ENCODE results near the gene EMP3.

EMP3 gene

DNA sequence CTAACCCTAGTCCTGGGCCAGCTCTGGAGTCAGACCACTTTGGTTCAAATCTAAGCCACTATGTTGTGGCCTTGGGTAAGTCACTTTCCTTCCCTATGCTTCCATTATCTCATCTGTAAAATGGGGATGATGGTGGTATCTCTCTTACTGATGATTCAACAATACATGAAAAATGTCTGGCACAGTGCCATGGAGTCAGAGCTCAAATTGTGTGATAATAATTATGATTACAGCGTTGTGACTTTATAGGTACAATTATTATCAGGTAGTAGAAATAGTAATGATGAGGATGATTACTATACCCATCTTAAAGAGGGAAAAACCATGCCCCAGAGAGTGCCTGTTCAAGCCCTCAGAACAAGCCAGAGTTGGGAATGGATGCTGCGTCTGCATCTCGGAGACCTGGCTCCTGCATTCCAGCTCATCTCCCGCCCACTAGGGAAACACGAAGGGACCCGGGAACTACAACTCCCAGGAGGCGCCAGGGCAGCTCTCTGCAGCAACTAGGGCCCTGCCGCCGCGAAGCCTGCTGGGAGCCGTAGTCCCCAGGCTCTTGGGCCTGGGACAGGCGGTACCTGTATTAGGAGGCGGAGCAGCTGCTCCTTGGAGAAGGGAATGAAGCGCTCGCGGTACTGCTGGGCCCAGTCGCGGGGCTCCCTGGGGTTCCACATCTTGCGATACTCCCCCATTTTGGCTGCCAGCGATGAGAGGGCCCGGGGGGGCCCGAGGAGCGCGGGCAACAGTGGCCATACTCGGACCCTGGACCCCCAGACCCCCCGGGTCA is 37.6 kb downstream of the EMP3 start:
- Mint-ChIP-seq H3K36me3 (ENCODE audit: low read depth) (peaks cover 9% of the 10 kb centered on the region), H3K27ac (peak overlapping the region; percentile 68), H3K9me3 (no peaks in the 10 kb centered on the region), H3K4me1 (peaks cover 6% of the 10 kb centered on the region), H3K27me3 (ENCODE audit: low read depth, poor library complexity) (peaks cover 4% of the 10 kb centered on the region), H3K4me3 (peak overlapping the region; percentile 83)
- TF ChIP-seq, protein P1, sequence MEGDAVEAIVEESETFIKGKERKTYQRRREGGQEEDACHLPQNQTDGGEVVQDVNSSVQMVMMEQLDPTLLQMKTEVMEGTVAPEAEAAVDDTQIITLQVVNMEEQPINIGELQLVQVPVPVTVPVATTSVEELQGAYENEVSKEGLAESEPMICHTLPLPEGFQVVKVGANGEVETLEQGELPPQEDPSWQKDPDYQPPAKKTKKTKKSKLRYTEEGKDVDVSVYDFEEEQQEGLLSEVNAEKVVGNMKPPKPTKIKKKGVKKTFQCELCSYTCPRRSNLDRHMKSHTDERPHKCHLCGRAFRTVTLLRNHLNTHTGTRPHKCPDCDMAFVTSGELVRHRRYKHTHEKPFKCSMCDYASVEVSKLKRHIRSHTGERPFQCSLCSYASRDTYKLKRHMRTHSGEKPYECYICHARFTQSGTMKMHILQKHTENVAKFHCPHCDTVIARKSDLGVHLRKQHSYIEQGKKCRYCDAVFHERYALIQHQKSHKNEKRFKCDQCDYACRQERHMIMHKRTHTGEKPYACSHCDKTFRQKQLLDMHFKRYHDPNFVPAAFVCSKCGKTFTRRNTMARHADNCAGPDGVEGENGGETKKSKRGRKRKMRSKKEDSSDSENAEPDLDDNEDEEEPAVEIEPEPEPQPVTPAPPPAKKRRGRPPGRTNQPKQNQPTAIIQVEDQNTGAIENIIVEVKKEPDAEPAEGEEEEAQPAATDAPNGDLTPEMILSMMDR (IDR thresholded peaks at IDR 0.05): no peak
- peak; percentile 95 for DNase-seq

DNA sequence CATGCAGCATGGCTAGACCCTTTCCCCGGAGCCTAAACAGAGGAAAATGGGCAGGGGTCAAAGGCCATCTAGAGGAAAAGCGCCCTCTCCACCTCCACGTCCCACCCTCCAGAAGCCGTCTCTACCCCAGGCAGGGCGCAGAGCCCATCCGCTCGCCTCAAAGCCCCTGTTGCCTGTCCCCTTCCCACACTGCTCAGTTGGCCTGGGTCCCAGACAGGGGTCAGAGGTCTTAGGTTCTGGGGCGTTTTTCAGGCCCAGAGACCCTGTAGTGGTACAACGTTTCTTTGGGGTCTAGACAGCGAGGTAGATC is 38.1 kb downstream of the EMP3 start:
- Mint-ChIP-seq H3K27me3 (ENCODE audit: low read depth, poor library complexity) (peaks cover 7% of the 10 kb centered on the region), H3K9me3 (no peaks in the 10 kb centered on the region), H3K27ac (peak overlapping the region; percentile 68), H3K4me3 (peak overlapping the region; percentile 83), H3K4me1 (peaks cover 10% of the 10 kb centered on the region), H3K36me3 (ENCODE audit: low read depth) (peaks cover 7% of the 10 kb centered on the region)
- peak; percentile 45 for DNase-seq
- TF ChIP-seq, protein P1 (IDR thresholded peaks at IDR 0.05): no peak

DNA sequence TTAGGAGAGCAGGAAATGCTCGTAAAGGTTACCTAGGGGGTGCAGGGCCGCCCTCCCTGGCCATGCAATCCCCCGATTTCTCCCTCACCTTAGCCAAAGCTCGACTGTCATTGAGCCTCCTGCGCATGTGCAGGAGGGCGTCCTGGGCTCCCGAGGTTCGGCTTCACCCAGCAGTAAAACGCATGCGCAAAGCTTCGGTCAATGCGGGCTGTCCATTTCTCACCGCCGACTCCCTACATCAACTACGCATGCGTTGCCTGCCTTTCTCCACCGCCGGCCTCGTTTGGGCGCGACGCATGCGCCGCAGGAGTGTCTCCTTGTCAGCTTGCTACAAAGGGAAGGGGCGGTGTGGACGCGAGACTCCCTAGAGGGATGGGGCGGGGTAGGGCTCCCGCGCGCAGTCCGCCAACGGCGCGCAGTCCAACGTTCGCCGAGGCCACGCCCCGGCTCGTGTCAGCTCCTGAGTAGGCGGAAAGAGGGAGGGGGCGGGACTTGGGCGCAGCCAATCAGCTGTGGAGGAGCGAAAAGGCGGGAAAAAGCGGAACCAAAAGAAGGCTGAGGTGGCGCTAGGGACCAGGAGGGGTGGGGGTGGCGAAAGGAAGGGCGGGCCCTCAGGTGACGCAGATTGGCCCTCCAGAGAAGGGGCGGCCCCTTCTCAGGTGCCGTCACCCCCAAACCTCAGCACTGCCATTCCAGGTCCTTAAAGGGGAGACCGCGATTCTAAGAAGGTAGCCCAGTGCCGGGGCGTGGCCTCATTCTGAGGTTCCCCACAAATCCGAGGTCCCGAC is 38.7 kb downstream of the EMP3 start, which contains the start of the genes SYNGR4 and TMEM143:
Gene SYNGR4, plus strand, starts transcription at position 558 of the 788 bp plus-strand sequence. CDS start 1,476 bp downstream, outside the sequence.
Gene TMEM143, minus strand, starts transcription at position 131 of the 788 bp plus-strand sequence. Its CDS starts 20 bp downstream, at position 111.
- Mint-ChIP-seq H3K4me1 (peaks cover 12% of the 10 kb centered on the region), H3K4me3 (peak within 1 kb of the TSS; percentile 83)

DNA sequence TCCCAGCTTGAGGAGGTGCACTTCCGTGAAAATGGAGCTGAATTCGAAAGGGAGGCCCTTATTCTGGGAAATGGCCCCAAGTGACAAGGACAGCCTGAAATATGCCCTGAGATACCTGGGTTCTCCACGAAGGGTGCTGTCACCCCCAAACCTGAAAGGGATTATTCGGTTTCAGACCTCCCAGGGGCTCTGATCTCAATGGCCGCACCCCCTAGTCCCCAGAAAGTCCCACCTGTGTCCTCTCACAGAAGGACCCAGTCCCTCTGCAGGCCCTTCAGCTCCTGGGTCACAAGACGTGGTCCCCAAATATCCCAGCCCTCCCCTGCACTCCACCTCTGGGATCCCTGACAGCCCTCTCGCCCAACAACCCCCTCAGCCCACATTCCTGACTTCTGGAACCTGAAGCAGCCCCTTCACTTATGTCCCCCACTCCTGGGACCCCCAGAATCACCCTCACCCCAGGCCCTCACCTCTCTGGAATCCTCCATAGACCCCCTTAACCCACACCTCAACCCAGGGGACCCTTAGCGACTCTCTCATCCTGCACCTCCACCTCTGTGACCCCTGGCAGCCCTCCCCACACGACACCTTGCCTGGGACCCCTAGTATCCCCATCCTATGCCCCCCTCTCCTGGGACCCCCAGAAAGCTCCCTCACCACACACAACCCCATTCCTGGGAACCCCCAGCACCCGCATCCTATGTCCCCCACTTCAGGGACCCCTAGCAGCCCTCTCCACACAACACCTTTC is 39.4 kb downstream of the EMP3 start:
- TF ChIP-seq, protein P1 (IDR thresholded peaks at IDR 0.05): no peak
- DNase-seq: no peak
- Mint-ChIP-seq H3K4me3 (no peak overlapping the region), H3K4me1 (peaks cover 20% of the 10 kb centered on the region), H3K9me3 (no peaks in the 10 kb centered on the region), H3K27ac (no peak overlapping the region), H3K27me3 (ENCODE audit: low read depth, poor library complexity) (peaks cover 7% of the 10 kb centered on the region), H3K36me3 (ENCODE audit: low read depth) (peaks cover under 1% of the 10 kb centered on the region)

More for the DNA sequence above, 38.7 kb downstream of the EMP3 start, which contains the start of the genes SYNGR4 and TMEM143:
- H3K36me3 Mint-ChIP-seq (ENCODE audit: low read depth): peaks cover 4% of the 10 kb centered on the region
- no peaks in the 10 kb centered on the region for H3K9me3 Mint-ChIP-seq
- DNase-seq: peak; percentile 97
- peak within 1 kb of the TSS; percentile 68 for H3K27ac Mint-ChIP-seq
- TF ChIP-seq, protein P1 (IDR thresholded peaks at IDR 0.05): no peak
- peaks cover 7% of the 10 kb centered on the region for H3K27me3 Mint-ChIP-seq (ENCODE audit: low read depth, poor library complexity)

DNA sequence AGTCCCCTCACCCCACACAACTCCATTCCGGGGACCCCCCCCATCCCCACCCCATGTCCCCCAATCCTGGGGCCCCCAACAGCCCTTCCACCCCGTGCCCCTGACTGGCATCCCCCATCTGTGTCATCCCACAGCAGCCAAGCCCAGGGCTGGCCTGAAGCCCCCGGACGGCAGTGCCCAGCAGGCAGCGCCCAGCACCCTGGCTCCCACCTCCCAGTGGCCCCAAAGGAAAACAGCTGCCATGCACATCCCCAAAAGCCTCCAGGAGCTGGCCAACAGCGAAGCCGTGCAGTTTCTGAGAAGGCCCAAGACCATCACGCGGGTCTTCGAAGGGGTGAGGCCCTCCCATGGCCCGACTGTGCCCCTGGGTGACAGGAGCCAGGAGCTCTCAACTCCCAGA is 40.2 kb downstream of the EMP3 start:
- Mint-ChIP-seq H3K36me3 (ENCODE audit: low read depth) (no peaks in the 10 kb centered on the region), H3K9me3 (no peaks in the 10 kb centered on the region), H3K27me3 (ENCODE audit: low read depth, poor library complexity) (peaks cover 7% of the 10 kb centered on the region), H3K4me3 (no peak overlapping the region), H3K27ac (no peak overlapping the region), H3K4me1 (peaks cover 26% of the 10 kb centered on the region)
- TF ChIP-seq, protein P1 (IDR thresholded peaks at IDR 0.05): no peak
- DNase-seq: no peak

Data from nephron progenitor cell (in vitro differentiated cells).